ENCODE data around the gene OLFM2. TPM values are rescaled to one million over a fixed set of nuclear protein-coding genes. Genes with fewer than 3 reads are reported as not detected.

Gene OLFM2
- total RNA-seq, 1 experiment from 2014 or later, result 19.9 TPM

- H3K9me2 ChIP-seq (ENCODE audit: insufficient read depth), result no peaks in the 10 kb centered on the region
- peaks cover 8 to 20% of the 10 kb centered on the region in 2 experiments; a peak in 3 of 4 replicates for H3K4me1 ChIP-seq (ENCODE audit: control insufficient read depth in 1 of 2, insufficient read depth in 2 of 2, low read length in 2 of 2)
- TF ChIP-seq ATF3 (IDR thresholded peaks at IDR 0.05) (no peak), REST (IDR thresholded peaks at IDR 0.05; ENCODE audit: low read depth) (no peak), SIN3A (IDR thresholded peaks at IDR 0.05; ENCODE audit: low read depth) (no peak), POLR2AphosphoS5 (IDR thresholded peaks at IDR 0.05; ENCODE audit: low read depth, low read length) (no peak), SRF (IDR thresholded peaks at IDR 0.05; ENCODE audit: low read depth) (no peak), CBX3 (IDR thresholded peaks at IDR 0.05; ENCODE audit: low read depth) (no peak), POLR2A (IDR thresholded peaks at IDR 0.05; ENCODE audit: borderline replicate concordance, extremely low read depth, insufficient read depth, insufficient read length) (no peak), CEBPB (IDR thresholded peaks at IDR 0.05; ENCODE audit: low read depth) (no peak), MAX (IDR thresholded peaks at IDR 0.05) (no peak), RAD21 (IDR thresholded peaks at IDR 0.05; ENCODE audit: low read depth) (no peak), SP1 (IDR thresholded peaks at IDR 0.05; ENCODE audit: low read depth) (no peak), YY1 (IDR thresholded peaks at IDR 0.05; ENCODE audit: extremely low read depth, insufficient replicate concordance, low read depth, low read length) (no peak), ZNF274 (IDR thresholded peaks at IDR 0.05; ENCODE audit: low read depth, low read length) (no peak), EZH2phosphoT487 (IDR thresholded peaks at IDR 0.05; ENCODE audit: borderline replicate concordance) (no peak), JUND (IDR thresholded peaks at IDR 0.05) (no peak)
- RAD21 ChIA-PET (ENCODE audit: low non-redundant PET in 1 of 2, low total read pairs in 2 of 2, uncharacterized antibody in 2 of 2, unreplicated experiment in 2 of 2), result no interaction called here
- H3K36me3 ChIP-seq (ENCODE audit: control insufficient read depth in 1 of 2, insufficient read depth in 2 of 2, low read length in 2 of 2), result no peaks in the 10 kb centered on the region
- DNase-seq (ENCODE audit: low read depth, low spot score) (no peak), ATAC-seq (no peak)
- H3K4me2 ChIP-seq (ENCODE audit: low read length), result no peak overlapping the region
- no peak overlapping the region for H3K4me3 ChIP-seq (replicated peaks in 1 of 2; ENCODE audit: low read depth in 1 of 2, low read length in 2 of 2)
- H3K9me3 ChIP-seq (ENCODE audit: control insufficient read depth in 1 of 2, insufficient read depth in 1 of 2, low read depth in 1 of 2, low read length in 2 of 2), result no peaks in the 10 kb centered on the region
- no peaks in the 10 kb centered on the region for H3K79me2 ChIP-seq (ENCODE audit: insufficient read depth, low read length)
- H4K20me1 ChIP-seq (ENCODE audit: insufficient read depth), result no peaks in the 10 kb centered on the region
- CTCF ChIA-PET, result no interaction called here
- intact Hi-C loops (cut with micrococcal nuclease), result loop anchor here (10.0 kb wide), 2 partner anchors 289 to 329 kb away; partner anchors contain the start of genes ZNF121 and ZNF561
- POLR2A ChIA-PET, result no interaction called here
- no TSS peak for BruUV-seq (replicated peaks)
- H3K27ac ChIP-seq (ENCODE audit: low read depth, low read length), result no peak overlapping the region
- no peak overlapping the region for H3K9ac ChIP-seq (ENCODE audit: low read length)
- H2AFZ ChIP-seq (ENCODE audit: low read depth, low read length, poor library complexity, severe bottlenecking), result no peak overlapping the region
- H3K27me3 ChIP-seq (ENCODE audit: insufficient read depth, low read length), result no peaks in the 10 kb centered on the region
Observed at GRCh38 chr19:9913237-9914000, 22.9 kb downstream of the OLFM2 start.
